K562 (cell line): ENCODE data around the gene ZNF598. TPM values are rescaled to one million over a fixed set of nuclear protein-coding genes. Genes with fewer than 3 reads are reported as not detected.

Source experiments
- CCNT2 ChIP-seq: IDR thresholded peaks from 2 replicates; pipeline ENCODE4 v1.6.1; 2011; ENCODE audit warnings: borderline replicate concordance, low read depth, mild to moderate bottlenecking, moderate library complexity, mixed read lengths, low read length; ENCODE audit not compliant: insufficient read length; ENCODE audit errors: extremely low read depth
- GTF2A2 ChIP-seq: IDR thresholded peaks from 2 replicates; pipeline ENCODE4 v1.6.1; 2016; ENCODE audit warnings: mild to moderate bottlenecking, missing genetic modification characterization, missing compliant biosample characterization
- HDAC2 ChIP-seq: fragments of 450-650 bp; IDR thresholded peaks from 2 replicates; pipeline ENCODE4 v1.6.1; 2016; ENCODE audit warnings: mild to moderate bottlenecking
- KLF13 ChIP-seq: fragments of 450-650 bp; IDR thresholded peaks from 2 replicates; pipeline ENCODE4 v1.6.1; 2016; ENCODE audit warnings: missing genetic modification characterization, low read depth, mild to moderate bottlenecking, missing compliant biosample characterization, moderate library complexity, borderline replicate concordance
- LEF1 ChIP-seq: fragments of 450-650 bp; IDR thresholded peaks from 2 replicates; pipeline ENCODE4 v1.6.1; 2016; ENCODE audit warnings: mild to moderate bottlenecking
- MYNN ChIP-seq, 2 experiments: sonication (generic); formaldehyde crosslinking in 1 of 2; IDR thresholded peaks; 2 replicates each; pipeline versions ENCODE4 v1.5.0 to v1.6.1; 2016 to 2020; ENCODE audit warnings: antibody characterized with exemption in 1 of 2, missing genetic modification reagents in 1 of 2
- ZNF174 ChIP-seq: fragments of 250-450 bp; sonication (Bioruptor Pico); IDR thresholded peaks from 2 replicates; pipeline ENCODE4 v1.4.0; 2020; ENCODE audit warnings: mild to moderate bottlenecking
- ZSCAN32 ChIP-seq: fragments of 450-650 bp; formaldehyde crosslinking; IDR thresholded peaks from 2 replicates; pipeline ENCODE4 v1.4.0; 2020; ENCODE audit warnings: mild to moderate bottlenecking, moderate library complexity
- polyA plus RNA-seq, 8 experiments: library from polyadenylated mRNA; depleted of rRNA in 4 of 8; stranded (reverse) in 5 of 8; unstranded in 3 of 8; fragments of >200 nt; fragmentation: Nextera tagmentation in 2 of 8; fragmentation: Illumina TruSeq in 1 of 8; extraction: Ambion mirVana in 2 of 8; extraction: Trizol in 1 of 8; gene quantifications; 2 replicates each; pipeline versions ENCODE4 v1.2.1 to v1.2.3, GENCODE V29; 2011 to 2014; ENCODE audit warnings: inconsistent platforms in 1 of 8, missing spikeins in 1 of 8
- total RNA-seq, 7 experiments: library from RNA; depleted of rRNA in 6 of 7; stranded (reverse); fragments of >200 nt in 6 of 7; fragmentation: Illumina TruSeq in 2 of 7; extraction: Trizol in 2 of 7; gene quantifications; 2 replicates each; pipeline versions ENCODE4 v1.2.1 to v1.2.3, GENCODE V29; 2011 to 2021; ENCODE audit warnings: low replicate concordance in 1 of 7
- TF ChIP-seq, protein P1 (sequence below): fragments of 450-650 bp; IDR thresholded peaks from 2 replicates; pipeline ENCODE4 v1.6.1; 2016; ENCODE audit warnings: borderline replicate concordance
- TF ChIP-seq, protein P2 (sequence below): fragments of 250-450 bp; sonication (Bioruptor Pico); IDR thresholded peaks from 2 replicates; pipeline ENCODE4 v1.8.0; 2021; ENCODE audit warnings: mild to moderate bottlenecking, moderate library complexity
- TF ChIP-seq, protein P3 (sequence below): sonication (generic); formaldehyde crosslinking; IDR thresholded peaks from 2 replicates; pipeline ENCODE4 v1.8.1; 2023; ENCODE audit warnings: mild to moderate bottlenecking, missing genetic modification reagents
- TF ChIP-seq, protein P4 (sequence below): sonication (generic); formaldehyde crosslinking; IDR thresholded peaks from 2 replicates; pipeline ENCODE4 v1.8.0; 2023; ENCODE audit warnings: missing genetic modification reagents, mild to moderate bottlenecking, borderline replicate concordance
- TF ChIP-seq, protein P5 (sequence below): sonication (generic); formaldehyde crosslinking; IDR thresholded peaks from 2 replicates; pipeline ENCODE4 v1.8.1; 2023; ENCODE audit warnings: mild to moderate bottlenecking, missing genetic modification reagents

ZNF598 gene
- total and polyA plus RNA-seq, 9 of the 15 experiments (the other 6 are each of a cell fraction or from before 2014, with no cell fraction given): 0.11 to 115 (median 29.6) TPM

DNA sequence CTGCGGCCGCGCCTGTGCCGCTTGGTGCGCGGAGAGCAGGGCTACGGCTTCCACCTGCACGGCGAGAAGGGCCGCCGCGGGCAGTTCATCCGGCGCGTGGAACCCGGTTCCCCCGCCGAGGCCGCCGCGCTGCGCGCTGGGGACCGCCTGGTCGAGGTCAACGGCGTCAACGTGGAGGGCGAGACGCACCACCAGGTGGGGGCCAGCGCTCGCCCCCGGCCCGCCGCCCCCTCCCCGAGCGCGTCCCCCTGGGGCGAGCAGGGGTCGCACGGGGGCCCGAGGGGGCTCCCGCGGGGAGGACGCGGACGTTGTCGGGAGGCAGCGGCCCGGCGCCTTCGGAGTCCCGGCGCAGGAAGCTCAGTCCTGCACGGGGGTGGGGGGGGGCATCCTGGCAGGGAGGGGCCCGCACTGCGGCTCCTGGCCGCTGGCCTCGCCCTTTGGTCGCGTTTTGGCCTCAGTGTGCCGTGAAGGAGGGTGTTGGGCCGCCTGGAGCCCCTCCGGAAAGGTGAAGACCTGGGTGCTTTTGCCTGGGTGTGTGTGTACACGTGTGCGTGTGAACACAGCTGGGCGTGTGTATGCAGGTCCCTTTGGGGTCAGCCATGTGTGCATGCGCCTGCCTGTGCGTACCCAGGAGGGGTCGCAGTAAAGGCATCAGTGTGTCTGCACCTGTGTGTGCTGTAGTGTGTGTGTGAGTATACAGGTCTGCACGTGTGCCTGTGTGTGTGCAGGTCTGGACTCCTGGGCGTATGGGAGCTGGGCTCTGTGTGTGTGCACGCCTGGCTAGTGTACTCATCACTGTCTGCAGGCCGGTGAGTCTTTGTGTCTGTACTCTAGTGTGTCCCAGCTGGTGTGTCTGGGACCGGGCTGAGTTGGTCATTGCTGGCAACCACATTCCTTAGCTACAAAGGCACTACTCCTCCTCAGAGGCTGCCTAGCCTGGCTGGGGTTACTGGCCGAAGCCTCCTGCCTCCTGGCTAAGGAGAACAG is 17.7 kb upstream of the ZNF598 start (continued):
- TF ChIP-seq GTF2A2 (tag): no peak
- TF ChIP-seq LEF1: no peak
- TF ChIP-seq, protein P1, sequence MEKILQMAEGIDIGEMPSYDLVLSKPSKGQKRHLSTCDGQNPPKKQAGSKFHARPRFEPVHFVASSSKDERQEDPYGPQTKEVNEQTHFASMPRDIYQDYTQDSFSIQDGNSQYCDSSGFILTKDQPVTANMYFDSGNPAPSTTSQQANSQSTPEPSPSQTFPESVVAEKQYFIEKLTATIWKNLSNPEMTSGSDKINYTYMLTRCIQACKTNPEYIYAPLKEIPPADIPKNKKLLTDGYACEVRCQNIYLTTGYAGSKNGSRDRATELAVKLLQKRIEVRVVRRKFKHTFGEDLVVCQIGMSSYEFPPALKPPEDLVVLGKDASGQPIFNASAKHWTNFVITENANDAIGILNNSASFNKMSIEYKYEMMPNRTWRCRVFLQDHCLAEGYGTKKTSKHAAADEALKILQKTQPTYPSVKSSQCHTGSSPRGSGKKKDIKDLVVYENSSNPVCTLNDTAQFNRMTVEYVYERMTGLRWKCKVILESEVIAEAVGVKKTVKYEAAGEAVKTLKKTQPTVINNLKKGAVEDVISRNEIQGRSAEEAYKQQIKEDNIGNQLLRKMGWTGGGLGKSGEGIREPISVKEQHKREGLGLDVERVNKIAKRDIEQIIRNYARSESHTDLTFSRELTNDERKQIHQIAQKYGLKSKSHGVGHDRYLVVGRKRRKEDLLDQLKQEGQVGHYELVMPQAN: peak; percentile 84; the same call in 1 of the 2 replicates
- TF ChIP-seq, protein P2, sequence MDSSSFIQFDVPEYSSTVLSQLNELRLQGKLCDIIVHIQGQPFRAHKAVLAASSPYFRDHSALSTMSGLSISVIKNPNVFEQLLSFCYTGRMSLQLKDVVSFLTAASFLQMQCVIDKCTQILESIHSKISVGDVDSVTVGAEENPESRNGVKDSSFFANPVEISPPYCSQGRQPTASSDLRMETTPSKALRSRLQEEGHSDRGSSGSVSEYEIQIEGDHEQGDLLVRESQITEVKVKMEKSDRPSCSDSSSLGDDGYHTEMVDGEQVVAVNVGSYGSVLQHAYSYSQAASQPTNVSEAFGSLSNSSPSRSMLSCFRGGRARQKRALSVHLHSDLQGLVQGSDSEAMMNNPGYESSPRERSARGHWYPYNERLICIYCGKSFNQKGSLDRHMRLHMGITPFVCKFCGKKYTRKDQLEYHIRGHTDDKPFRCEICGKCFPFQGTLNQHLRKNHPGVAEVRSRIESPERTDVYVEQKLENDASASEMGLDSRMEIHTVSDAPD (CRISPR knock-in tag): no peak
- TF ChIP-seq, protein P3, sequence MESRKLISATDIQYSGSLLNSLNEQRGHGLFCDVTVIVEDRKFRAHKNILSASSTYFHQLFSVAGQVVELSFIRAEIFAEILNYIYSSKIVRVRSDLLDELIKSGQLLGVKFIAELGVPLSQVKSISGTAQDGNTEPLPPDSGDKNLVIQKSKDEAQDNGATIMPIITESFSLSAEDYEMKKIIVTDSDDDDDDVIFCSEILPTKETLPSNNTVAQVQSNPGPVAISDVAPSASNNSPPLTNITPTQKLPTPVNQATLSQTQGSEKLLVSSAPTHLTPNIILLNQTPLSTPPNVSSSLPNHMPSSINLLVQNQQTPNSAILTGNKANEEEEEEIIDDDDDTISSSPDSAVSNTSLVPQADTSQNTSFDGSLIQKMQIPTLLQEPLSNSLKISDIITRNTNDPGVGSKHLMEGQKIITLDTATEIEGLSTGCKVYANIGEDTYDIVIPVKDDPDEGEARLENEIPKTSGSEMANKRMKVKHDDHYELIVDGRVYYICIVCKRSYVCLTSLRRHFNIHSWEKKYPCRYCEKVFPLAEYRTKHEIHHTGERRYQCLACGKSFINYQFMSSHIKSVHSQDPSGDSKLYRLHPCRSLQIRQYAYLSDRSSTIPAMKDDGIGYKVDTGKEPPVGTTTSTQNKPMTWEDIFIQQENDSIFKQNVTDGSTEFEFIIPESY (CRISPR knock-in tag): no peak
- no peak for TF ChIP-seq KLF13 (tag)
- TF ChIP-seq, protein P4, sequence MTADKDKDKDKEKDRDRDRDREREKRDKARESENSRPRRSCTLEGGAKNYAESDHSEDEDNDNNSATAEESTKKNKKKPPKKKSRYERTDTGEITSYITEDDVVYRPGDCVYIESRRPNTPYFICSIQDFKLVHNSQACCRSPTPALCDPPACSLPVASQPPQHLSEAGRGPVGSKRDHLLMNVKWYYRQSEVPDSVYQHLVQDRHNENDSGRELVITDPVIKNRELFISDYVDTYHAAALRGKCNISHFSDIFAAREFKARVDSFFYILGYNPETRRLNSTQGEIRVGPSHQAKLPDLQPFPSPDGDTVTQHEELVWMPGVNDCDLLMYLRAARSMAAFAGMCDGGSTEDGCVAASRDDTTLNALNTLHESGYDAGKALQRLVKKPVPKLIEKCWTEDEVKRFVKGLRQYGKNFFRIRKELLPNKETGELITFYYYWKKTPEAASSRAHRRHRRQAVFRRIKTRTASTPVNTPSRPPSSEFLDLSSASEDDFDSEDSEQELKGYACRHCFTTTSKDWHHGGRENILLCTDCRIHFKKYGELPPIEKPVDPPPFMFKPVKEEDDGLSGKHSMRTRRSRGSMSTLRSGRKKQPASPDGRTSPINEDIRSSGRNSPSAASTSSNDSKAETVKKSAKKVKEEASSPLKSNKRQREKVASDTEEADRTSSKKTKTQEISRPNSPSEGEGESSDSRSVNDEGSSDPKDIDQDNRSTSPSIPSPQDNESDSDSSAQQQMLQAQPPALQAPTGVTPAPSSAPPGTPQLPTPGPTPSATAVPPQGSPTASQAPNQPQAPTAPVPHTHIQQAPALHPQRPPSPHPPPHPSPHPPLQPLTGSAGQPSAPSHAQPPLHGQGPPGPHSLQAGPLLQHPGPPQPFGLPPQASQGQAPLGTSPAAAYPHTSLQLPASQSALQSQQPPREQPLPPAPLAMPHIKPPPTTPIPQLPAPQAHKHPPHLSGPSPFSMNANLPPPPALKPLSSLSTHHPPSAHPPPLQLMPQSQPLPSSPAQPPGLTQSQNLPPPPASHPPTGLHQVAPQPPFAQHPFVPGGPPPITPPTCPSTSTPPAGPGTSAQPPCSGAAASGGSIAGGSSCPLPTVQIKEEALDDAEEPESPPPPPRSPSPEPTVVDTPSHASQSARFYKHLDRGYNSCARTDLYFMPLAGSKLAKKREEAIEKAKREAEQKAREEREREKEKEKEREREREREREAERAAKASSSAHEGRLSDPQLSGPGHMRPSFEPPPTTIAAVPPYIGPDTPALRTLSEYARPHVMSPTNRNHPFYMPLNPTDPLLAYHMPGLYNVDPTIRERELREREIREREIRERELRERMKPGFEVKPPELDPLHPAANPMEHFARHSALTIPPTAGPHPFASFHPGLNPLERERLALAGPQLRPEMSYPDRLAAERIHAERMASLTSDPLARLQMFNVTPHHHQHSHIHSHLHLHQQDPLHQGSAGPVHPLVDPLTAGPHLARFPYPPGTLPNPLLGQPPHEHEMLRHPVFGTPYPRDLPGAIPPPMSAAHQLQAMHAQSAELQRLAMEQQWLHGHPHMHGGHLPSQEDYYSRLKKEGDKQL: no peak
- peak; percentile 50; the same call in 1 of the 2 replicates for TF ChIP-seq HDAC2
- peak; percentile 8 for TF ChIP-seq CCNT2
- TF ChIP-seq ZNF174 (CRISPR knock-in tag): no peak
- TF ChIP-seq, protein P5, sequence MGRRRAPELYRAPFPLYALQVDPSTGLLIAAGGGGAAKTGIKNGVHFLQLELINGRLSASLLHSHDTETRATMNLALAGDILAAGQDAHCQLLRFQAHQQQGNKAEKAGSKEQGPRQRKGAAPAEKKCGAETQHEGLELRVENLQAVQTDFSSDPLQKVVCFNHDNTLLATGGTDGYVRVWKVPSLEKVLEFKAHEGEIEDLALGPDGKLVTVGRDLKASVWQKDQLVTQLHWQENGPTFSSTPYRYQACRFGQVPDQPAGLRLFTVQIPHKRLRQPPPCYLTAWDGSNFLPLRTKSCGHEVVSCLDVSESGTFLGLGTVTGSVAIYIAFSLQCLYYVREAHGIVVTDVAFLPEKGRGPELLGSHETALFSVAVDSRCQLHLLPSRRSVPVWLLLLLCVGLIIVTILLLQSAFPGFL (CRISPR knock-in tag): no peak
- 0 out of 2 replicates have a peak, but pooled peaks have one; percentile 36 for TF ChIP-seq MYNN (IDR thresholded peaks at IDR 0.05)
- no peak for TF ChIP-seq MYNN (CRISPR knock-in tag; IDR thresholded peaks at IDR 0.05)
- TF ChIP-seq ZSCAN32 (CRISPR knock-in tag): no peak
